ENCODE results near the gene SP110. TPM values are rescaled to one million over a fixed set of nuclear protein-coding genes. Genes with fewer than 3 reads are reported as not detected.

SP110 gene
- total RNA-seq, 1 donor from 2014 or later, result 46.9 TPM

DNA sequence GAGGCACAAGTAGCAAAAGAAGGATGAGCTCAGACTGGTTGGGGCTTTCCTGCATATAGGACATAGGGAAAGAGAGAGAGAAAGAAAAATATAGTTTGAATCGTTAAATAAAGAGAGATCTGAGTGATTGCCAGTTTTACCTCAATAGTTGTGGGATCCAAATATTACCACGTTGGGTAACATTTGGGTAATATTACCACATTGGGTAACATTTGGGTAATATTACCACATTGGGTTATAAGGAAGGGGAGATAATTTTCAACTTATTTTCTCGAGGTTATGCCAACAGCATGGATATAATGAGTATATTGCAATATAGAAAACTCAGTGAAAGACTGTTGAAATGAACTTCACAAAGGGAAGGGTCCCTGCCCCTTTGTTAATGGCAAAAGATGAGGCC lies 26.4 kb upstream of the SP110 start:
- DNase-seq (no peak), ATAC-seq (no peak)
- Histone ChIP-seq H3K4me3 (no peak overlapping the region), H3K9me3 (no peaks in the 10 kb centered on the region), H3K27me3 (no peaks in the 10 kb centered on the region), H3K36me3 (no peaks in the 10 kb centered on the region), H3K27ac (no peak overlapping the region), H3K4me1 (no peaks in the 10 kb centered on the region)
- no peak for TF ChIP-seq CTCF (IDR thresholded peaks at IDR 0.05)
- intact Hi-C loops (cut with DNase I), result no loop called here

- Histone ChIP-seq H3K27me3 (no peaks in the 10 kb centered on the region), H3K4me3 (no peak overlapping the region), H3K27ac (no peak overlapping the region), H3K9me3 (no peaks in the 10 kb centered on the region), H3K36me3 (no peaks in the 10 kb centered on the region), H3K4me1 (no peaks in the 10 kb centered on the region)
- no peak for DNase-seq
- intact Hi-C loops (cut with DNase I), result no loop called here
- no peak for TF ChIP-seq CTCF (IDR thresholded peaks at IDR 0.05)
- no peak for ATAC-seq
These were observed 24.4 kb upstream of the SP110 start for GRCh38 chr2:230244211-230244610.

GRCh38 chr2:230234845-230235244 lies 15.1 kb upstream of the SP110 start:
- H3K4me1 ChIP-seq, result no peaks in the 10 kb centered on the region
- no peaks in the 10 kb centered on the region for H3K27me3 ChIP-seq
- no peak overlapping the region for H3K27ac ChIP-seq
- ATAC-seq, result no peak
- no peak for TF ChIP-seq CTCF (IDR thresholded peaks at IDR 0.05)
- H3K36me3 ChIP-seq, result peaks cover 4% of the 10 kb centered on the region
- intact Hi-C loops (cut with DNase I), result no loop called here
- no peak overlapping the region for H3K4me3 ChIP-seq
- H3K9me3 ChIP-seq, result no peaks in the 10 kb centered on the region
- DNase-seq, result no peak

GRCh38 chr2:230234122-230234722 lies 14.4 kb upstream of the SP110 start:
- DNase-seq, result no peak
- no peaks in the 10 kb centered on the region for H3K4me1 ChIP-seq
- H3K27me3 ChIP-seq, result no peaks in the 10 kb centered on the region
- no peak overlapping the region for H3K27ac ChIP-seq
- no peak for ATAC-seq
- intact Hi-C loops (cut with DNase I), result no loop called here
- no peak overlapping the region for H3K4me3 ChIP-seq
- TF ChIP-seq CTCF (IDR thresholded peaks at IDR 0.05), result no peak
- H3K9me3 ChIP-seq, result no peaks in the 10 kb centered on the region
- peaks cover 4% of the 10 kb centered on the region for H3K36me3 ChIP-seq

DNA sequence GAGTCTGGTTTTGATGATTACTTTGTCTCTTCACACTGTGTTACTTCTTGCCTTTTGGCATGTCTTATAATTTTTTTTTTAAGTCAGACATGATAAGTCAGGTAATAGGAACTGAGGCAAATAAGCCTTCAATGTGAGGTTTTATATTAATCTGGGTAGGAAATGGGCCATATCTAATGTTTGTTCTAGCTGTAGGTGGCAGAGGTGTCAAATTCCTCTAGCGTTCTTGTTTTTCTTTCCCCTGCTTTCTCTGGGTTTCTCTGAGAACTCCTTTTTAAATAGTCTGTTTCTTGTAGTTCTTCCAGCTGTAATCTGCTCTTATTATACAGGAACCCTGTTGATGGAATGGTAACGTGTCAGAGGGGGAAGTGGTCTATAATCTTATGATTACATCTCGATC lies 11.5 kb upstream of the SP110 start:
- H3K27ac ChIP-seq, result no peak overlapping the region
- no peak for ATAC-seq
- H3K27me3 ChIP-seq, result no peaks in the 10 kb centered on the region
- no peak for TF ChIP-seq CTCF (IDR thresholded peaks at IDR 0.05)
- DNase-seq, result no peak
- H3K4me1 ChIP-seq, result no peaks in the 10 kb centered on the region
- intact Hi-C loops (cut with DNase I), result no loop called here
- H3K36me3 ChIP-seq, result no peaks in the 10 kb centered on the region
- no peaks in the 10 kb centered on the region for H3K9me3 ChIP-seq
- no peak overlapping the region for H3K4me3 ChIP-seq

Data from upper lobe of right lung (tissue), 1 donor.